Fibroblast of mammary gland (primary cell): ENCODE measurements around the gene IFNA17.
"Not testable (repeated sequence)": the region's sequence is repeated elsewhere in the genome, so short reads cannot be mapped to it uniquely, and the experiment has no call there.

Experiments used
- DNase-seq: peaks from one replicate; pipeline ENCODE4 v3.0.0-alpha.2; 2010; ENCODE audit warnings: low read depth
- H3K4me3 ChIP-seq: 2 replicates; pipeline ENCODE4 v1.5.1; 2011; ENCODE audit warnings: low read depth, mild to moderate bottlenecking, low read length, moderate library complexity; ENCODE audit not compliant: control insufficient read depth
- TF ChIP-seq, protein P1 (sequence below): conservative IDR thresholded peaks from 2 replicates; pipeline ENCODE4 v1.5.1; 2011; ENCODE audit warnings: low read depth, low read length, inconsistent platforms; ENCODE audit not compliant: control insufficient read depth, insufficient read depth

The IFNA17 gene

DNA sequence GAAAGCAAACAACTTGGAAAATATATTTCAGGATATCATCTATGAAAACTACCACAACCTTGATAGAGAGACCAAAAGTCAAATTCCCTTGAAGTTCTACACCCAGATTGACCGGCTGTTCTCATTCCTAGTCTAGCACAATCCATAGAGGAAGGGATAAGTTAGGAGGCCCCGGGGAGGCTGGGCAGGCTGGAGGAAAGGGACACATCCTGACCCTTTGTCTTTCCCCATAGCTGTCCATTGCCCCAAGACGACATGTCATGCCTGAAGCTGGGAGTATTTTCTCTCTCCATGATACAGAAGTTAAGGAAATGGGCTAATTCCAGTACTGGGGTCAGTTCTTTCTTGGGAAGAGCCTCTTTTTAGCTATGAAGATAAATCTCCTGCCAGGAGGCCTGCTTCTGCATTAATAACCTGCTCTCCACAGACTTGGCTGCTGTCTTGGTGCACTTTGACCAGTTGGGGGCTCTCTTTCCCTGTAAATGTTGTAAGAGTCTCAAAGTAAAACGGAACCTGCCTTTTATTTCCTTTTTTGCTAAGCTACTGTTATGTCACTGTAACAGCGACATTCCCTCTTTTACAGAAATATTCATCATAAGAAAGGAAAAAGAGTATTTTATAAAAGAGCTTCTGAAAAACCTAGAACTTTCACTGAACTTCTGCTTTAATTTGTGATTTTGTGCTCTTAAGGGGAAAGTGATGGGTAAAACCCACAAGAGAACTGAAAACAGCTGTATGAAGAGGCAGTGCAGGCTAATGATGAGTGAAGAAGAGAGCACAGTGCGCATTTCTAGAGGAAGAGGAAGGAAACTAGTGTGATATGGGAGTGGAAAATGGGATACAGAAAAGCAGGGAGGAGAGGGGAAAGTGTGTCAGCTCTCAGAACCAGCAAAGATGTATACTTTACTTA, 32.9 kb downstream of the IFNA17 start:
- H3K4me3 ChIP-seq, result not testable (repeated sequence)
- DNase-seq, result peak; percentile 21
- TF ChIP-seq, protein P1, sequence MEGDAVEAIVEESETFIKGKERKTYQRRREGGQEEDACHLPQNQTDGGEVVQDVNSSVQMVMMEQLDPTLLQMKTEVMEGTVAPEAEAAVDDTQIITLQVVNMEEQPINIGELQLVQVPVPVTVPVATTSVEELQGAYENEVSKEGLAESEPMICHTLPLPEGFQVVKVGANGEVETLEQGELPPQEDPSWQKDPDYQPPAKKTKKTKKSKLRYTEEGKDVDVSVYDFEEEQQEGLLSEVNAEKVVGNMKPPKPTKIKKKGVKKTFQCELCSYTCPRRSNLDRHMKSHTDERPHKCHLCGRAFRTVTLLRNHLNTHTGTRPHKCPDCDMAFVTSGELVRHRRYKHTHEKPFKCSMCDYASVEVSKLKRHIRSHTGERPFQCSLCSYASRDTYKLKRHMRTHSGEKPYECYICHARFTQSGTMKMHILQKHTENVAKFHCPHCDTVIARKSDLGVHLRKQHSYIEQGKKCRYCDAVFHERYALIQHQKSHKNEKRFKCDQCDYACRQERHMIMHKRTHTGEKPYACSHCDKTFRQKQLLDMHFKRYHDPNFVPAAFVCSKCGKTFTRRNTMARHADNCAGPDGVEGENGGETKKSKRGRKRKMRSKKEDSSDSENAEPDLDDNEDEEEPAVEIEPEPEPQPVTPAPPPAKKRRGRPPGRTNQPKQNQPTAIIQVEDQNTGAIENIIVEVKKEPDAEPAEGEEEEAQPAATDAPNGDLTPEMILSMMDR, result peak; percentile 52

DNA sequence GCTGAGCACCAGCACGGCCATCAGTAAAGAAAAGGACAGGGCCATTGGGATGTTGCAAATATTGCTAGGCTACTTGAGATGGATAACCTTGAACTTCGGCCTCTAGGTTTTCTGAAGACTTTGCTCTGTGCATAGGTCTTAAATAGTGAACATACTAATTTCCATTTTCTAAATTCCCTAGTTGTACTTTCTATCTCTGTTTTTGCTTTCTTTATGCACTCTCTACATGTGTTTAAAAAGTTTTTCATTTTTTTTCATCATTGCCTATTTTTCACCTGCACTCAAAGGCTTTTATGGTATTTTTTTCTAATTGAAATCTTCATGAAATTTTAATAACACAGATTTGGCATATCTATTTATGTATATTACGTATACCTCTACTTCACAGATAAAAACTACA, 40.5 kb downstream of the IFNA17 start, which contains the start of gene IFNA4:
TSS of gene IFNA4 (minus strand) at position 101 of the 400 bp plus-strand sequence. CDS start at position 45, 56 bp downstream.
- not testable (repeated sequence) for DNase-seq, H3K4me3 ChIP-seq

DNA sequence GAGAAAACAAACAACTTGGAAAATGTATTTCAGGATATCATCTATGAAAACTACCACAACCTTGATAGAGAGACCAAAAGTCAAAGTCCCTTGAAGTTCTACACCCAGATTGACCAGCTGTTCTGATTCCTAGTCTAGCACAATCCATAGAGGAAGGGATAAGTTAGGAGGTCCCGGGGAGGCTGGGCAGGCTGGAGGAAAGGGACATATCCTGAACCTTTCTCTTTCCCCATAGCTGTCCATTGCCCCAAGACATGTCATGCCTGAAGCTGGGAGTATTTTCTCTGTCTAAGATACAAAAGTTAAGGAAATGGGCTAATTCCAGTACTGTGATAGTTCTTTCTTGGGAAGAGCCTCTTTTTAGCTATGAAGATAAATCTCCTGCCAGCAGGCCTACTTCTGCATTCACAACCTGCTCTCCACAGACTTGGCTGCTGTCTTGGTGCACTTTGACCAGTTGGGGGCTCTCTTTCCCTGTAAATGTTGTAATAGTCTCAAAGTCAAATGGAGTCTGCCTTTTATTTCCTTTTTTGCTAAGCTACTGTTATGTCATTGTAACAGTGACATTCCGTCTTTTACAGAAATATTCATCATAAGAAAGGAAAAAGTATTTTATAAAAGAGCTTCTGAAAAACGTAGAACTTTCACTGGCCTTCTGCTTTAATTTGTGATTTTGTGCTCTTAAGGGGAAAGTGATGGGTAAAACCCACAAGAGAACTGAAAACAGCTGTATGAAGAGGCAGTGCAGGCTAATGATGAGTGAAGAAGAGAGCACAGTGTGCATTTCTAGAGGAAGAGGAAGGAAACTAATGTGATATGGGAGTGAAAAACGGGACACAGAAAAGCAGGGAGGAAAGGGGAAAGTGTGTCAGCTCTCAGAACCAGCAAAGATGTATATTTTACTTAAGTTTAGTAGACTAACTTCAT, 44.9 kb downstream of the IFNA17 start:
- DNase-seq, result peak; percentile 15
- H3K4me3 ChIP-seq, result not testable (repeated sequence)
- TF ChIP-seq, protein P1, result peak; percentile 54
